NOMO-1 (cell line): Measurements from ENCODE around the gene GTF2IRD1.
"Not testable (repeated sequence)": the region's sequence is repeated elsewhere in the genome, so short reads cannot be mapped to it uniquely, and the experiment has no call there.

Experiments
- DNase-seq, 2 experiments: peaks; one replicate each; lab custom pipeline; 2025; ENCODE audit not compliant: unreplicated experiment in 2 of 2; lab: John Stamatoyannopoulos, UW

GTF2IRD1 gene

GRCh38 chr7:74485611-74486010 lies 31.9 kb downstream of the GTF2IRD1 start:
- no peak for DNase-seq

DNA sequence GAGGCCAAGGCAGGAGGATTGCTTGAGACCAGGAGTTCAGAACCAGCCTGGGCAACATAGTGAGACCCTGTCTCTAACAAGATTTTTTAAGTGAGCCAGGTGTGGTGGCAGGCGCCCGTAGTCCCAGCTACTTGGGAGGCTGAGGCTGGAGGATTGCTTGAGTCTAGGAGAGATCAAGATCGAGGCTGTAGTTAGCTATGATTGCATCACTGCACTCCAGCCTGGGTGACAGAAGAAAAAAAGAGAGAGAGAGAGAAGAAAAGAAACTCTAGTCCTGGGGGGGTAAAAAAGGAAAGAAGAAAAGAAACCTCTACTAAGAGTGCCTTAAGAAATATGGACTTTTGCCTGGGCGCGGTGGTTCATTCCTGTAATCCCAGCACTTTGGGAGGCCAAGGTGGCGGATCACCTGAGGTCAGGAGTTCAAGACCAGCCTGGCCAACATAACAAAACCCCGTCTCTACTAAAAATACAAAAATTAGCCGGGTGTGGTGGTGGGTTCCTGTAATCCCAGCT lies 34.9 kb downstream of the GTF2IRD1 start:
- not testable (repeated sequence) for DNase-seq

DNA sequence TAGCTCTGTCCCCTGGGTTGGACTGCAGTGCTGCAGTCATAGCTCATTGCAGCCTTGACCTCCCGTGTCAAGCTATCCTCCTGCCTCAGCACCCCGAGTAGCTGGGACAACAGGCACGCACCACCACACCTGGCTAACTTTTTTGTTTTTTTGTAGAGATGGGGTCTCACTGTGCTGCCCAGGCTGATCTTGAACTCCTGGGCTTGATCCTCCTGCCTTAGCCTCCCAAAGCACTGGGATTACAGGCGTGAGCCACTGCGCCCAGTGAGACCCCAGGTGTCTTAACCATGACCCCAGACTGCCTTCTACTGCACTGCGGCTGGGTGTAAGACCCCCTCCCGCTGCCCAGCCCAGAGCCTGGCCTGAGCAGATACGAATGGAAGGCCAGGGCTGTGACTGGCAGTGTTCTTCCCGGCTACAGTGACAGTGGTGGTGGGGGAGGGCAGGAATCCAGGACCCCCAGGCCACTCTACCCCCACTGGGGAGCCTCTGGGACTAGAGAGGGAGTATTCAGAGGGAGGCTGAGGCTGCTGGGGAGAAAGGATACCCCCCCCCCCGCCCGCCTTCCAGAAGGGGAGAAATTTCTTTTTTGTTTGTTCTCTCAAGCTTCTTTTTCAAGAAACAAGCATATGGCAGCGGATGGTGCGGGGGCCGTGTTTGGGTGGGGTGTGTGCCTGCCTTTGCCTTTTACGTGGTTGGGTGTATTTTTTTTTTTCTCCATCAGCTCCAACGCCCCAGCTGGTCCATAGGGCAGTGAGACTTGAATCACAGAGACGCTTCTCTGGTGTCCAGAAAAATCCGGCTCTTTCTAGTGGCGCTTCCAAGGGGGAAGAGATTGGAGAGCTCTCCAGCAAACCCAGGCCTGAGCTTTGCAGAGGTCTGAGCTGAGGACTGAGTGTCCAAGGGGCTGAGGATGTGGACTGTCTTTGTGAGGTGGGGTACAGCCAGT lies 36.6 kb downstream of the GTF2IRD1 start:
- DNase-seq: no peak

DNA sequence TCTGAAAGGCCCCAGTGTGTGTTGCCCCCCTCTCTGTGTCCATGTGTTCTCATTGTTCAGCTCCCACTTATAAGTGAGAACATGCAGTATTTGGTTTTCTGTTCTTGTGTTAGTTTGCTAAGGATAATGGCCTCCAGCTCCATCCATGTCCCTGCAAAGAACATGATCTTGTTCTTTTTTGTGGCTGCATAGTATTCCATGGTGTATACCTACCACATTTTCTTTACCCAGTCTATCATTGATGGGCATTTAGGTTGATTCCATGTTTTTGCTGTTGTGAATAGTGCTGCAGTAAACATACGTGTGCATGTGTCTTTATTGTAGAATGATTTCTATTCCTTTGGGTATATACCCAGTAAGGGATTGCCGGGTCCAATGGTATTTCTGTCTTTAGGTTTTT lies 37.8 kb downstream of the GTF2IRD1 start:
- not testable (repeated sequence) for DNase-seq

DNA sequence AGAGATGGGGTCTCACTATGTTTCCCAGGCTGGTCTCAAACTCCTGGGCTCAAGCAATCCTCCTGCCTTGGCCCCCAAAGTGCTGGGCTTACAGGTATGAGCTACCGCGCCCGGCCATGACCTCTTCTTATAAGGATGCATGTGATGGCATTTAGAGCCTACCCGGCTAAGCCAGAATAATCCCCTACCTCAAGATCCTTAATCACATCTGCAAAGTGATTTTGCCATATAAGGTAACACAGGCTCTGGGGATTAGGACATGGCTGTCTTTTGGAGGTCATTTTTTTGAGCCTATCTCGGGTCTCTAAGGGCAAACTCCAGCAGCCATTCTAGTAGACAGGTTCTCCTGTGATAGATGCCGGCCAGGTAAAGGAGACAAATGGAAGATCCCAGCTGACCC lies 39.6 kb downstream of the GTF2IRD1 start:
- DNase-seq: no peak

- DNase-seq: no peak
Observed at GRCh38 chr7:74494076-74494548, 40.4 kb downstream of the GTF2IRD1 start.

DNA sequence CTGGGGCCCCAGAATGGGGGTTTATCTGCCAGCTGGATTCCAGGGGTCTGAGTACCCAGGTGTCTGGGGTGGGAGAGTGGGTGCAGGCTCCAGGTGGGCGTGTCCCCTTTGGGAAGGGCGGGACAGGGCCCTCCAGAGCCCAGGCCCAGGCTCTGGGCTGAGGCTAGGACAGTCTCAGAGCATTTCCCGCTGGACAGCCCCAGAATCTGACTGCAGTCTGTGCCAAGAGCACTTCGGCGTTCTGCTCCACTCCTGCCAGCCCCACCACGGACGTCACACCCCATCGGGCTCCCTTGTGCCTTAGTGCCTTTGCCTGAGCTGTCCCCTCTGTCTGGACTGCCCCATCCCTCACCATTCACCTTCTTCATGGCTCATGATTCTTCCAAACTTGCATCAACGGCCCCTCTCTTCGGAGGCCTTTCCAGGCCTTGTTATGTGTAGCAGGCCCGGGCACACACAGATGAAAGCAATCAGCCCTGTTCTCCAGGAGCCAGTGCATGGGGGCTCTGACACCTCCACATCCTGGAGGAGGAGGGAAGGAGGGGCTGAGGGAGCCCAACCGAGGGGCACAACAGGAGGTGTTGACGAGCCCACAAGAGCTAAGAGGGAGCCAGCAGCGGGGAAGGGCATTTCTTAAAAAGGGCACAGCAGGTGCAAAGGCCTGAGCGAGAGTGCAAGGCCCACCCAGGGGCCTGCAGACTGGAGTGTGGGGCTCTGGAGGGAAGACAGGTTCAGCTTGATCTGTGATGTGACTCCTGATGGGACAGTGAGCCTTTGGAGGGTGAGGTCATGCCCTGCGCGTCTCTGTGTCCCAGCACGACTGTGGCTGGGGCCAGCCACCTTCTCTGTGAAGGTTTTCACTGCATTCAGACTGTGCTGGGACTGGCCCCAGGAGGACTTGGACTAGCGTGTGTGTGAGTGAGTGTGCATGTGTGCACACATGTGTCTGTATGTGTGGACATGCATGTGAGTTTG lies 41.7 kb downstream of the GTF2IRD1 start:
- no peak for DNase-seq

- no peak for DNase-seq
Observed at GRCh38 chr7:74496272-74496671, 42.6 kb downstream of the GTF2IRD1 start.

- DNase-seq: not testable (repeated sequence)
Observed at GRCh38 chr7:74496773-74497172, 43.1 kb downstream of the GTF2IRD1 start.

- DNase-seq: no peak
Observed at GRCh38 chr7:74498354-74498753, 44.6 kb downstream of the GTF2IRD1 start.

DNA sequence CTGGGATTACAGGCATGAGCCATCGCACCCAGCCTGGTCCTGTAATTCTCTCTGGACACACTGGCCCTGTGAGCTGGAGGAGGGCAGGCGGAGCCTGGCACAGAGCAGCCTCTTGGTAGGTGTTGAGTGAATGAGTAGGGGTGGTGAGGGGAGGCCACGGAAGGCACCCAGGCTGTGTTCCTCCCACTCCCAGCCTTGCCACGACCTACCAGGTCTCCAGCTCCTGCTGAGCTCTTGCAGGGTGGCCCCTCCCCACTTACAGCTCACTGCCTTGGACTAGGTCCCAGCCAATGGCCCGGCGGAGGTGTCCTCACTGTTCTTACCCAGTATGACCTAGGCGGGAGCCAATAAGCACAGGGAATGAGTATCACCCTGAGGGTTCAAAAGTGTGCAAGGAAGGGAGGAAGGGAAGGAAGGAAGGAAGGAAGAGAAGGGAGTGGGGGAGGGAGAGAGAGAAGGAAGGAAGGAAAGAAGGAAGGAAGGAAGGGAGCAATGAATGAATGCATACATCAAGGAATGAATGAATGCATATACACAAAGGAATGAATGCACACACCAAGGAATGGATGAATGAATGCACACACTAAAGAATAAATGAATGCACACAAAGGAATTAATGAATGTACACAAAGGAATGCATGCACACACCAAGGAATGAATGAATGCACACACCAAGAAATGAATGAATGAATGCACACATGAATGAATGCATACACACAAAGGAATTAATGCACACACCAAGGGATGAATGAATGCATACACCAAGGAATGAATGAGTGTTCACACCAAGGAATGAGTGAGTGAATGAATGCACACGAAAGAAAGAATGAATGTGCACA lies 45.5 kb downstream of the GTF2IRD1 start:
- no peak for DNase-seq

DNA sequence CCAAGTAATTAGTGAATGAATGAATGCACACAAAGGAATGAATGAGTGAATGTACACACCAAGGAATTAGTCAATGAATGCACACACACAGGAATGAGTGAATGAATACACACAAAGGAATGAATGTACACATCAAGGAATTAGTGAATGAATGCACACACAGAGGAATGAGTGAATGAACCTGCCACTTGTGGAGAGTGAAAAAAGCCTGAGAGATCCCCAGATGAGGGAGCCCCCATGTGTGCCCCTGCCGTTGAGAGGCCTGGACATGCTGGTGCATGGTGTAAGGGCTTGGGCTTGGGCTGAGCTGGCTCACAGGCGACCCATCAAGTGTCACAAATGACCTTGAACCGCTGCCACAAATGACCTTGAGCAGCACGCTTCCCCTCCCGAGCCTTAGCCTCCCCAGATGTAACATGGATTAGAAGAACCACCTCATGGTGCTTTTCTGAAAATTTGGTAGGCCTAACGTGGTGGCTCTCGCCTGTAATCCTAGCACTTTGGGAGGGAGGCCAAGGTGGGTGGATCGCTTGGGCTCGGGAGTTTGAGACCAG lies 46.2 kb downstream of the GTF2IRD1 start:
- no peak for DNase-seq

DNA sequence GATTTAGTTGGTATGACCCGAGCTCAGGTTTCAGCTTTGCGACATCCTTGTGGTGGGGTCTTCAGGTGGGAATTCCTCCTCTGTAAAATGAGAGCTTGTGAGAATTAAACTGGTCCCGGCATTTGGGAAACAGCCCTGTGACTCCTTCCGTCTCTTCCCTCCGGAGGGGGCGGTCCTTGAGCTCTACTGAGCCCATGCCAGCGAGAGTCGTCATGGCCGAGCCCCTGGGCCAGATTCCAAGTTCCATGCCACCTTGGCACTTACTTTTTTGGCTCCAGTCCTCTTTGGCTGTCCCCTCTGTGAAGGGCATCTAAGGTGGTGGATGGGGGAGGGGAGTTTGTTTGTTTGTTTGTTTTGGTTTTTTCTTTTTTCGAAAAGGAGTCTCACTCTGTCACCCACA lies 47.6 kb downstream of the GTF2IRD1 start:
- DNase-seq: no peak

DNA sequence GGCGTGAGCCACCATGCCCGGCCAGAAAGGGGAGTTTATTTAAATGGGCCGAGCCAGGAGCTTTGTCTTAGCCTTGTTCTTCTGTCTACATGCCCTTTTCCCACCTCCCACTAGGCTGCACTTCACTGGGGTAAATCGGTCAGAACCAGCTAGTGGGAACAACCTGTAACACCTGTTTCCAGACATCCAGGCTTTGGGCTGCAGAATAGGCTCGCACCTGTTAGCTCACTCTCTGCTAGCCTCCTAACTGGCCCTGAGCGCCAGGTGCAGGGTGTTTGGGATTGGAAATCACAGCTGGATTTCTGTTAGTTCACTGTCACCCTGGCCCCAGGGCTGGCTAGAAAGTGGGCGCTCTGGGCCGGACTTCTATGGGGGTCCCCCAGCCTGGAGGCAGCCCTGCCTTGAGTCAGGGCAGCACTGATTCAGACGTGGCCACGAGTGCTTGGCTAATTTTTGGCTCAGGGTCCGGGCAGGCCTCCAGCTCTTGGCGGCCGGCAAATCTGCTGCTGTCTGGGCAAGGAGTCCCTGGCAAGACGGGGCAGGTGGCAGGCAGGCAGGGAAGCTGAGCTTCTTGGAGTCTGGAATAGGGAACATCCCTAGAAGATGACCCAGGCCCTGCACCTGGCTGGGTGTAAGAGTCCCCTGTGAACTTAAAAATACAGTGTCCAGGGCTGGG lies 48.6 kb downstream of the GTF2IRD1 start:
- no peak for DNase-seq

DNA sequence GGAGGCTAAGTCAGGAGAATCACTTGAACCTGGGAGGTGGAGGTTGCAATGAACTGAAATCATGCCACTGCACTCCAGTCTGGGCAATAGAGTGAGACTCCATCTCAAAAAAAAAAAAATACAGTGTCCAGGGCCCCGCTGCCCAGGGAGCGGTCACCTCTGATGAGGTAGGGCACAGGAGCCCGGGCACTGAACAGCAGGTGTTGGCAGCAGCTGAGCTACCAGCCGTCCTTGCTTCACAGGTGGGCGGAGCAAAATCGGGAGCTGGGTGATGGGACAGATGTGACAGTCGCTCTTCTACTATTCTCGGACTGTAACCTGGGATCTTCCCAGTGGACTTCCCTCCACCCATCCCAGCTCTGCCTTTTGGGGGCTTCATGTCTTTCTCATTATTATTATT lies 49.4 kb downstream of the GTF2IRD1 start:
- no peak for DNase-seq

DNA sequence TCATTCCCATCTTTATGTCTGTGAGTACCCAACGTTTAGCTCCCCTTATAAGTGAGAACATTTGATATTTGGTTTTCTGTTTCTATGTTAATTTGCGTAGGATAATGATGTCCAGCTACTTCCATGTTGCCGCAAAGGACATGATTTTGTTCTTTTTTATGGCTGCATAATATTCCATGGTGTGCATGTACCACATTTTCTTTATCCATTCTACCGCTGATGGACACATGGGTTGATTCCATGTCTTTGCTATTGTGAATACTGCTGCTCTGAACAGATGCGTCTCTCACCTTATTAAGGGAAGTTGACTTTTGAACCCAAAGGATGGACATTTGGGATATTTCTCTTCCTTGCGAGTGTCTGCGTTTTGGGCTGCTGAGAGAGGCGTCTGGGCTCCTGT lies 50.2 kb downstream of the GTF2IRD1 start:
- DNase-seq: no peak

GRCh38 chr7:74505471-74506324 lies 52.0 kb downstream of the GTF2IRD1 start:
- no peak for DNase-seq

GRCh38 chr7:74506325-74506724 lies 52.6 kb downstream of the GTF2IRD1 start:
- DNase-seq: no peak
